Sigmoid colon (tissue), 4 donors: ENCODE data around the gene LCE1D.

Experiments used
- EP300 ChIP-seq, 4 donors: sonication (generic); formaldehyde crosslinking; IDR thresholded peaks; one replicate each; pipeline ENCODE4 v1.6.1; 2017; ENCODE audit warnings: antibody characterized with exemption in 4 of 4
- POLR2A ChIP-seq, 2 donors: fragments of 450-650 bp; IDR thresholded peaks; one replicate each; pipeline ENCODE4 v1.6.1; 2016; ENCODE audit warnings: antibody characterized with exemption in 2 of 2, mild to moderate bottlenecking in 2 of 2, moderate library complexity in 2 of 2
- TF ChIP-seq, protein P1 (sequence below), 4 experiments: fragments of 450-650 bp in 3 of 4; fragments of 200-600 bp in 1 of 4; IDR thresholded peaks; one replicate each; pipeline ENCODE4 v1.5.1; 2016 to 2019; ENCODE audit warnings: antibody characterized with exemption in 4 of 4, mild to moderate bottlenecking in 3 of 4, moderate library complexity in 2 of 4

DNA sequence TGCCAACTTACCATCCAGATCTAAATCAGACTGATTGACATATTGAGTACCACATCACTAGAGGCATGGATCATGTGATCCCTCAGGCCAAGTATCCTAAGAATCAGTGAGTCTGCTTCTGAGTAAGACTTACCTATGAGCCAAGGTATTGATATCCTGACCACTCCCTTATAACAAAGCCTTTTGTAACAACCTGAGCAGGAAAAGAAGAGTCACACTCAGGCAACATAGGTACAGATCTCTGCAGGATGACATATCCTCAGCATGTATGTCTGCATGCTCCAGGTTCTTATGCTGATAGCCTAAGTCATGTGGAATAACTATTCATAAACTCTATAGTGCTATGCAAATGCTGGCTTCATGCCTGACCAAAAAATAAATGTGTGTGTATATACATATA, 28.4 kb downstream of the LCE1D start:
- TF ChIP-seq, protein P1, sequence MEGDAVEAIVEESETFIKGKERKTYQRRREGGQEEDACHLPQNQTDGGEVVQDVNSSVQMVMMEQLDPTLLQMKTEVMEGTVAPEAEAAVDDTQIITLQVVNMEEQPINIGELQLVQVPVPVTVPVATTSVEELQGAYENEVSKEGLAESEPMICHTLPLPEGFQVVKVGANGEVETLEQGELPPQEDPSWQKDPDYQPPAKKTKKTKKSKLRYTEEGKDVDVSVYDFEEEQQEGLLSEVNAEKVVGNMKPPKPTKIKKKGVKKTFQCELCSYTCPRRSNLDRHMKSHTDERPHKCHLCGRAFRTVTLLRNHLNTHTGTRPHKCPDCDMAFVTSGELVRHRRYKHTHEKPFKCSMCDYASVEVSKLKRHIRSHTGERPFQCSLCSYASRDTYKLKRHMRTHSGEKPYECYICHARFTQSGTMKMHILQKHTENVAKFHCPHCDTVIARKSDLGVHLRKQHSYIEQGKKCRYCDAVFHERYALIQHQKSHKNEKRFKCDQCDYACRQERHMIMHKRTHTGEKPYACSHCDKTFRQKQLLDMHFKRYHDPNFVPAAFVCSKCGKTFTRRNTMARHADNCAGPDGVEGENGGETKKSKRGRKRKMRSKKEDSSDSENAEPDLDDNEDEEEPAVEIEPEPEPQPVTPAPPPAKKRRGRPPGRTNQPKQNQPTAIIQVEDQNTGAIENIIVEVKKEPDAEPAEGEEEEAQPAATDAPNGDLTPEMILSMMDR (IDR thresholded peaks at IDR 0.05), result no peak
- TF ChIP-seq POLR2A (IDR thresholded peaks at IDR 0.05) (no peak), EP300 (IDR thresholded peaks at IDR 0.05) (no peak)
